ENCODE results near the gene NR2F1-AS1.

Gene NR2F1-AS1

GRCh38 chr5:93609762-93610161, 28.7 kb upstream of the NR2F1-AS1 start:
- H2BK15ac ChIP-seq (ENCODE audit: low read length): no peak overlapping the region
- H3K27ac ChIP-seq (replicated peaks; ENCODE audit: low read length): no peak overlapping the region
- H3K18ac ChIP-seq (ENCODE audit: low read length): no peak overlapping the region
- no peak overlapping the region for H2BK120ac ChIP-seq (ENCODE audit: low read depth, low read length)
- no peak overlapping the region for H2BK12ac ChIP-seq (ENCODE audit: low read length)
- peaks cover 0 to 56% (median 9%) of the 10 kb centered on the region in 3 experiments for H3K27me3 ChIP-seq (ENCODE audit: control insufficient read depth in 3 of 3, insufficient read depth in 3 of 3, low read depth in 1 of 3, low read length in 3 of 3)
- H2AFZ ChIP-seq (ENCODE audit: low read length): no peak overlapping the region
- H3K9me3 ChIP-seq (replicated peaks in 1 of 2; ENCODE audit: control insufficient read depth in 2 of 2, insufficient read depth in 1 of 2, low read depth in 1 of 2, low read length in 2 of 2): no peaks in the 10 kb centered on the region
- H3K36me3 ChIP-seq (replicated peaks in 1 of 2; ENCODE audit: control insufficient read depth in 2 of 2, insufficient read depth in 2 of 2, low read length in 2 of 2): peaks cover 0 to 10% of the 10 kb centered on the region in 2 donors
- H3K4ac ChIP-seq (ENCODE audit: low read length): no peak overlapping the region
- H2BK5ac ChIP-seq (ENCODE audit: low read length): no peak overlapping the region
- H2AK5ac ChIP-seq (ENCODE audit: low read depth, low read length): no peak overlapping the region
- no peak for DNase-seq (ENCODE audit: low spot score)
- H3K14ac ChIP-seq (ENCODE audit: low read length): no peak overlapping the region
- no peak overlapping the region for H4K91ac ChIP-seq (ENCODE audit: low read depth, low read length, poor library complexity)
- WGBS, 2 donors (ENCODE audit: extremely low coverage in 2 of 2, insufficient read length in 2 of 2, insufficient replicate concordance in 1 of 2): no CpG with 5 or more reads among the region's 7 CpGs
- H3K4me3 ChIP-seq (ENCODE audit: low read length in 2 of 2): no peak overlapping the region
- no peak overlapping the region for H3K4me2 ChIP-seq (ENCODE audit: insufficient read depth, low read length, poor library complexity, severe bottlenecking)
- H4K8ac ChIP-seq (ENCODE audit: low read depth, low read length): no peak overlapping the region
- H3K9ac ChIP-seq (ENCODE audit: low read depth, low read length, poor library complexity): no peak overlapping the region
- no peak overlapping the region for H3K23ac ChIP-seq (ENCODE audit: low read depth, low read length, poor library complexity)
- peaks cover 5 to 64% of the 10 kb centered on the region in 2 donors for H3K4me1 ChIP-seq (ENCODE audit: control insufficient read depth in 2 of 2, insufficient read depth in 1 of 2, low read depth in 1 of 2, low read length in 2 of 2)
- H3K79me1 ChIP-seq (ENCODE audit: low read depth, low read length): no peaks in the 10 kb centered on the region

DNA sequence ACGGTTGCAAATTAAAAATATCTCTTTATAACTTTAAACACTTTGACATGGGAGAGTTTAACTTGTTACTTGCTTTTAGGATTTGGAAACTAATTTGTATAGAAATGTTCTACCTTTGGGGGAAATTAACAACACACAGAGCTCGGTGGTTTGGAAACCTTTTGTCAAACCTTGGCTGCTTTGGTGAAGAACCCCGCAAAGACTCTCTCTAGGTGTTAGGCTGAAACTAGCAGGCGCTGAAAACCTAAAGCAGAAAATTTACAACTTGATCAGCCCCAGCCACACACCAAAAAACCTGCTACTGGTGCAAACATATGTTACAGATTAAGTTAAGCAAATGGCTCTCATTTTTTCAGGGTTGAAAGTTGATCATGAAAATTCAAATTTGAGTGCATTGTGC, 27.8 kb upstream of the NR2F1-AS1 start:
- H3K23ac ChIP-seq (ENCODE audit: low read depth, low read length, poor library complexity): no peak overlapping the region
- H3K4me1 ChIP-seq (ENCODE audit: control insufficient read depth in 2 of 2, insufficient read depth in 1 of 2, low read depth in 1 of 2, low read length in 2 of 2): peaks cover 5 to 60% of the 10 kb centered on the region in 2 donors
- H3K36me3 ChIP-seq (replicated peaks in 1 of 2; ENCODE audit: control insufficient read depth in 2 of 2, insufficient read depth in 2 of 2, low read length in 2 of 2): peaks cover 0 to 5% of the 10 kb centered on the region in 2 donors
- peaks cover 0 to 54% (median 10%) of the 10 kb centered on the region in 3 experiments for H3K27me3 ChIP-seq (ENCODE audit: control insufficient read depth in 3 of 3, insufficient read depth in 3 of 3, low read depth in 1 of 3, low read length in 3 of 3)
- no peak overlapping the region for H2BK15ac ChIP-seq (ENCODE audit: low read length)
- H4K8ac ChIP-seq (ENCODE audit: low read depth, low read length): no peak overlapping the region
- H3K14ac ChIP-seq (ENCODE audit: low read length): no peak overlapping the region
- H4K91ac ChIP-seq (ENCODE audit: low read depth, low read length, poor library complexity): no peak overlapping the region
- no peak overlapping the region for H2BK12ac ChIP-seq (ENCODE audit: low read length)
- H2AFZ ChIP-seq (ENCODE audit: low read length): no peak overlapping the region
- H2BK5ac ChIP-seq (ENCODE audit: low read length): no peak overlapping the region
- no peak overlapping the region for H2AK5ac ChIP-seq (ENCODE audit: low read depth, low read length)
- DNase-seq (ENCODE audit: low spot score): no peak
- H3K4me3 ChIP-seq (ENCODE audit: low read length in 2 of 2): no peak overlapping the region
- no CpG with 5 or more reads among the region's 4 CpGs for WGBS, 2 donors (ENCODE audit: extremely low coverage in 2 of 2, insufficient read length in 2 of 2, insufficient replicate concordance in 1 of 2)
- no peaks in the 10 kb centered on the region for H3K9me3 ChIP-seq (replicated peaks in 1 of 2; ENCODE audit: control insufficient read depth in 2 of 2, insufficient read depth in 1 of 2, low read depth in 1 of 2, low read length in 2 of 2)
- no peak overlapping the region for H3K4me2 ChIP-seq (ENCODE audit: insufficient read depth, low read length, poor library complexity, severe bottlenecking)
- no peak overlapping the region for H3K18ac ChIP-seq (ENCODE audit: low read length)
- no peak overlapping the region for H3K27ac ChIP-seq (replicated peaks; ENCODE audit: low read length)
- no peaks in the 10 kb centered on the region for H3K79me1 ChIP-seq (ENCODE audit: low read depth, low read length)
- H2BK120ac ChIP-seq (ENCODE audit: low read depth, low read length): no peak overlapping the region
- no peak overlapping the region for H3K4ac ChIP-seq (ENCODE audit: low read length)
- H3K9ac ChIP-seq (ENCODE audit: low read depth, low read length, poor library complexity): no peak overlapping the region

GRCh38 chr5:93607367-93608258, 26.6 kb upstream of the NR2F1-AS1 start:
- Histone ChIP-seq H3K14ac (ENCODE audit: low read length) (no peak overlapping the region), H3K9ac (ENCODE audit: low read depth, low read length, poor library complexity) (no peak overlapping the region), H3K4me2 (ENCODE audit: insufficient read depth, low read length, poor library complexity, severe bottlenecking) (peak overlapping the region; percentile 38), H2AK5ac (ENCODE audit: low read depth, low read length) (no peak overlapping the region), H3K27ac (replicated peaks; ENCODE audit: low read length) (no peak overlapping the region), H2BK120ac (ENCODE audit: low read depth, low read length) (no peak overlapping the region), H4K8ac (ENCODE audit: low read depth, low read length) (no peak overlapping the region), H4K91ac (ENCODE audit: low read depth, low read length, poor library complexity) (no peak overlapping the region), H2BK15ac (ENCODE audit: low read length) (no peak overlapping the region), H3K4me1 (ENCODE audit: control insufficient read depth in 2 of 2, insufficient read depth in 1 of 2, low read depth in 1 of 2, low read length in 2 of 2) (peaks cover 8 to 54% of the 10 kb centered on the region in 2 donors), H3K27me3 (ENCODE audit: control insufficient read depth in 3 of 3, insufficient read depth in 3 of 3, low read depth in 1 of 3, low read length in 3 of 3) (peaks cover 0 to 63% (median 11%) of the 10 kb centered on the region in 3 experiments), H2AFZ (ENCODE audit: low read length) (no peak overlapping the region), H3K79me1 (ENCODE audit: low read depth, low read length) (no peaks in the 10 kb centered on the region), H3K23ac (ENCODE audit: low read depth, low read length, poor library complexity) (no peak overlapping the region), H3K4me3 (ENCODE audit: low read length in 2 of 2) (peak overlapping the region in 1 of 2 donors; percentile 42), H3K36me3 (replicated peaks in 1 of 2; ENCODE audit: control insufficient read depth in 2 of 2, insufficient read depth in 2 of 2, low read length in 2 of 2) (peaks cover 0 to 5% of the 10 kb centered on the region in 2 donors), H2BK5ac (ENCODE audit: low read length) (no peak overlapping the region), H2BK12ac (ENCODE audit: low read length) (no peak overlapping the region), H3K18ac (ENCODE audit: low read length) (no peak overlapping the region), H3K4ac (ENCODE audit: low read length) (no peak overlapping the region), H3K9me3 (replicated peaks in 1 of 2; ENCODE audit: control insufficient read depth in 2 of 2, insufficient read depth in 1 of 2, low read depth in 1 of 2, low read length in 2 of 2) (no peaks in the 10 kb centered on the region)
- DNase-seq (ENCODE audit: low spot score): no peak
- WGBS, 2 donors (ENCODE audit: extremely low coverage in 2 of 2, insufficient read length in 2 of 2, insufficient replicate concordance in 1 of 2): no CpG with 5 or more reads among the region's 19 CpGs

- H2BK15ac ChIP-seq (ENCODE audit: low read length): no peak overlapping the region
- no peak overlapping the region for H3K14ac ChIP-seq (ENCODE audit: low read length)
- H4K91ac ChIP-seq (ENCODE audit: low read depth, low read length, poor library complexity): no peak overlapping the region
- H2BK120ac ChIP-seq (ENCODE audit: low read depth, low read length): no peak overlapping the region
- no peak overlapping the region for H2BK12ac ChIP-seq (ENCODE audit: low read length)
- H3K27me3 ChIP-seq (ENCODE audit: control insufficient read depth in 3 of 3, insufficient read depth in 3 of 3, low read depth in 1 of 3, low read length in 3 of 3): peaks cover 0 to 65% (median 14%) of the 10 kb centered on the region in 3 experiments
- no peak overlapping the region for H3K4me2 ChIP-seq (ENCODE audit: insufficient read depth, low read length, poor library complexity, severe bottlenecking)
- no peak overlapping the region for H3K27ac ChIP-seq (replicated peaks; ENCODE audit: low read length)
- no peak overlapping the region for H2AK5ac ChIP-seq (ENCODE audit: low read depth, low read length)
- H3K23ac ChIP-seq (ENCODE audit: low read depth, low read length, poor library complexity): no peak overlapping the region
- H3K4me3 ChIP-seq (ENCODE audit: low read length in 2 of 2): no peak overlapping the region
- H4K8ac ChIP-seq (ENCODE audit: low read depth, low read length): no peak overlapping the region
- no peak overlapping the region for H3K18ac ChIP-seq (ENCODE audit: low read length)
- H3K36me3 ChIP-seq (replicated peaks in 1 of 2; ENCODE audit: control insufficient read depth in 2 of 2, insufficient read depth in 2 of 2, low read length in 2 of 2): peaks cover 0 to 5% of the 10 kb centered on the region in 2 donors
- no peaks in the 10 kb centered on the region for H3K79me1 ChIP-seq (ENCODE audit: low read depth, low read length)
- H3K9ac ChIP-seq (ENCODE audit: low read depth, low read length, poor library complexity): no peak overlapping the region
- no peak overlapping the region for H3K4ac ChIP-seq (ENCODE audit: low read length)
- H2AFZ ChIP-seq (ENCODE audit: low read length): no peak overlapping the region
- no peaks in the 10 kb centered on the region for H3K9me3 ChIP-seq (replicated peaks in 1 of 2; ENCODE audit: control insufficient read depth in 2 of 2, insufficient read depth in 1 of 2, low read depth in 1 of 2, low read length in 2 of 2)
- no peak for DNase-seq (ENCODE audit: low spot score)
- peaks cover 13 to 50% of the 10 kb centered on the region in 2 donors for H3K4me1 ChIP-seq (ENCODE audit: control insufficient read depth in 2 of 2, insufficient read depth in 1 of 2, low read depth in 1 of 2, low read length in 2 of 2)
- H2BK5ac ChIP-seq (ENCODE audit: low read length): no peak overlapping the region
Observed at GRCh38 chr5:93606382-93606752, 25.3 kb upstream of the NR2F1-AS1 start.
